Mesenteric fat pad (tissue), 1 donor: ENCODE results near the gene ADH1B. TPM values are rescaled to one million over a fixed set of nuclear protein-coding genes. Genes with fewer than 3 reads are reported as not detected.
"Not testable (repeated sequence)": the region's sequence is repeated elsewhere in the genome, so short reads cannot be mapped to it uniquely, and the experiment has no call there.

Source experiments
- DNase-seq: peaks from one replicate; pipeline ENCODE4 v3.0.0-alpha.2; 2020; ENCODE audit warnings: low spot score
- long read RNA-seq: library from polyadenylated mRNA; unstranded; transcript quantifications from one replicate; pipeline ENCODE4 v2.0.0, GENCODE V29; 2020
- total RNA-seq: library from RNA; stranded (reverse); fragmentation: NEBNext Ultra II Directional; extraction: Animal tissue kit (Norgen Biotek cat#: 25700); gene quantifications from one replicate; pipeline ENCODE4 v1.2.1, GENCODE V29; 2021
- donor health status: DM: yes; HTN: yes; CAD: no.

ADH1B gene
- total RNA-seq: 2,315 TPM
- long read RNA-seq, full-length matches to known transcripts: 3,395 of 3,838 reads
- long read RNA-seq, partial matches to known transcripts: 365 of 3,838 reads
- long read RNA-seq, other reads (novel, unspliced or antisense): 78 of 3,838 reads

DNA sequence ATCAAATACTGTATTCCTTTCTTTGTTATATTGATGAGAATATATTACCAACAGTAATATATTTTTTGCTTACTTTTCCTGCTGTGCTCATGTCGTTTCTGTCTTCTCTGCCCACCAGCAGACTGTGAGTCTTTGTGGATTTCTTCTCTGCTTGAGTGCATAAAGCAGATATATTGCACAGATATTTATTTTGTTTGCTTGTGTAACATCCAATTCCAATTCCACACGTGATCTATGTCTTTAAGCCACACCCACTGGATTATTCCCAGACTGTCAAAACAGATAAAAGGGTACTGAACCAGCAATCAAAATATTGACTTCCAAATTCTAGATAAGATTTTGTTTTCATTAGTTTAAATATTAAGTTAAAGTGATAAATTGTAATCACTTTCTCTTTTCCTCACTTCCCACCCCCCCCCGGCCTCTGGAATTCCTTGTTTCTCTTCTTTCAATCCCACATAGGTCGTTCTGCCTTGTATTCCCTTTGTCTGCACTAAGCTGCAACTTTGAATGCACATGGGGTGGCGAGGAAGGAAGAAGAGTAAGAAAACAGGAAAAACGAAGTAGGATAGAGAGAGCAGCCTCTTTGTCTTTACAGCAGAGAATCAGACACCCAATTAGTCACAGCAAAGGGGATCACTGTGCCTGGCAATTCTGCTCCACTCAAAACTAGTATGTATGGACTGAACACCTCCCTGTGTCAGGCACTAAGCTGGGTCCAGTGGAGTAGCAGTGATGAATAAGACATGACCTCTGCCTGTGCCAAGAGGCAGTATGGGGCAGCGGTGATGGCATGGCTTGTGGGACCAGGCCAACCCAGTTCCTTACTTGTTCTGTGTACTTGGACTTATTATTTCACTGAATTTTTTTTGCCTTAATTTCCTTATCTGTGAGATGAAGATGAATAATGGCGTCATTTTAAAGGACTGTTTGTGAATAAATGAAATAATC lies at the start of gene ADH1B:
TSS of gene ADH1B (minus strand) at position 161 of the 951 bp plus-strand sequence. CDS start at position 91, 70 bp downstream.
- no peak for DNase-seq

DNA sequence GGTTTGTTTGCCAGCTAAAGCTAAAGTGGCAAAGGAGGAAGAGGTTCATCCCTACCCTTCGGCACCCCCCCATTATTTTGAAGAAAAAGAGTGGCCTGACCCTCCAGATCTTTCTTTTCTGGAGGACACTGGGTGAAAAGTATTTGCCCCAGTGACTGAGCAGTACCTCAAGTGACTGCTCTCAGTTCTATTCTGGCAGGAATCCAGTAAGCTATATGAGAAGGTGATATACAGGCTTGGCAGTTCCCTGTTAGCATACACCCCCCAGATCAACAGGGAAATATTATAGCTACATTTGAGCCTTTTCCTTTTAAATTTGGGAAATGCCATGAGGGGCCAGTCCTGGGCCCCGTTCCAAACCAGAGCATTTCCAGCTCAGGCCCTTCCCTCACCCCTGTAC lies 46.6 kb upstream of the ADH1B start:
- DNase-seq: not testable (repeated sequence)

DNA sequence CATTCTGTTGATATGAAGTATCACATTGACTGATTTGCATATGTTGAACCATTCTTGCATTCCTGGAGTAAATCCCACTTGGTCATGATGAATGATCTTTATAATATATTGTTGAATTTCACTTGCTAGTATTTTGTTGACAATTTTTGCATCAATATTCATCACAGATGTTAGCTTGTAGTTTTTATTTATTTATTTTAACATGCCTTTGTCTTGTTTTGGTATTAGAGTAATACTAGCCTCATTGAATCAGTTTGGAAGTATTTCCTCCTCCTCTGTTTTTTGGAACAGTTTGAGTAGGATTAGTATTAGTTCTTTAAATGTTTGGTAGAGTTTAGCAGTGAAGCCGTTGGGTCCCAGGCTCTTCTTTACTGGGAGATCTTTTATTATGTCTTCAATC lies 45.3 kb upstream of the ADH1B start:
- no peak for DNase-seq

DNA sequence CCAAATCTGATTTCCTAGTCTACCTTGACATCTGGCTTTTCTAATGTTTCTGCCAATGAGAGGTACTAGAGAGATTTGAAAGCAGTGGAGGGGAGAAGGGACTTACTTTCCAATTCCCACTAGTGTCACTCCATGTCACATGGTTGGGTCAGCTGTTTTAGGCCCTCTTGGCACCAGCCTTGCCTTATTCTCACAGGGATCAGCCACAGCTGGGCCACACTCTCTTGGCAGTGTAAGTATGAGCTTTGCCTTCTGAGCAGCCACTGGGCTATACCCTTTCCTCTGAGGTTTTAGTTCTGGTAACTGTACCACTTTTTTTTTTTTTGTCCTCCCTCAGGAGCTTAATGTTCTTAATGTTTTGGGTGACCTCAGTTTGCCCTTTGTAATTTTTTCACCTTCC lies 41.6 kb upstream of the ADH1B start:
- DNase-seq: no peak

- DNase-seq: no peak
These were observed 40.7 kb upstream of the ADH1B start for GRCh38 chr4:99361899-99362275.

GRCh38 chr4:99361268-99361898 lies 40.2 kb upstream of the ADH1B start:
- DNase-seq: no peak

GRCh38 chr4:99359480-99360204 lies 38.4 kb upstream of the ADH1B start:
- no peak for DNase-seq

DNA sequence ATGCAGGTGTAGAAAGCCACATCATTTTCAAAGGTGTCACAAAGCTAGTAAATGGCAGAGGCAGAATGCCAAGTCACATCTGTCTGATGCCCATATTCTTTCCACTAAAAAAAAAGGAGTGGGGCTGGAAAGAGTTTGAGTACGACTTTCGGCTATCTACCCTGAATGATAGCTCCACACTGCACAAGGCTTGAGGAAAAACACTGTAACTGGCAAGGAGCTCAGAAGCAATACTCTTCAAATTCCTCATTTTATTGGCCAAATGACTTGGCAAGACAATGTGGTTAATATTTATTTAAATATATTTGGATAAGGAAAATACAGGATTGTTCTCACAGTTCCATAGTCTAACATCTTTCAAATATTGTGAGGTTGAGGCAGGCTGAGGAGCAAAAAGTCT lies 36.7 kb upstream of the ADH1B start:
- DNase-seq: no peak

- DNase-seq: no peak
These were observed 35.8 kb upstream of the ADH1B start for GRCh38 chr4:99356992-99357391.

DNA sequence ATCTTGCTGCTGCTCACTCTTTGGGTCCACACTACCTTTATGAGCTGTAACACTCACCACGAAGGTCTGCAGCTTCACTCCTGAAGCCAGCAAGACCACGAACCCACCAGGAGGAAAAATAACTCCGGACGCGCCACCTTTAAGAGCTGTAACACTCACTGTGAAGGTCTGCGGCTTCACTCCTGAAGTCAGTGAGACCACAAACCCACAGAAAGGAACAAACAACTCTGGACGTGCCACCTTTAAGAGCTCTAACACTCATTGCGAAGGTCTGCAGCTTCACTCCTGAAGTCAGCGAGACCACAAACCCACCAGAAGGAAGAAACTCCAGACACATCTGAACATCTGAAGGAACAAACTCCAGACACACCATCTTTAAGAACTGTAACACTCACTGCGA lies 34.9 kb upstream of the ADH1B start:
- not testable (repeated sequence) for DNase-seq

DNA sequence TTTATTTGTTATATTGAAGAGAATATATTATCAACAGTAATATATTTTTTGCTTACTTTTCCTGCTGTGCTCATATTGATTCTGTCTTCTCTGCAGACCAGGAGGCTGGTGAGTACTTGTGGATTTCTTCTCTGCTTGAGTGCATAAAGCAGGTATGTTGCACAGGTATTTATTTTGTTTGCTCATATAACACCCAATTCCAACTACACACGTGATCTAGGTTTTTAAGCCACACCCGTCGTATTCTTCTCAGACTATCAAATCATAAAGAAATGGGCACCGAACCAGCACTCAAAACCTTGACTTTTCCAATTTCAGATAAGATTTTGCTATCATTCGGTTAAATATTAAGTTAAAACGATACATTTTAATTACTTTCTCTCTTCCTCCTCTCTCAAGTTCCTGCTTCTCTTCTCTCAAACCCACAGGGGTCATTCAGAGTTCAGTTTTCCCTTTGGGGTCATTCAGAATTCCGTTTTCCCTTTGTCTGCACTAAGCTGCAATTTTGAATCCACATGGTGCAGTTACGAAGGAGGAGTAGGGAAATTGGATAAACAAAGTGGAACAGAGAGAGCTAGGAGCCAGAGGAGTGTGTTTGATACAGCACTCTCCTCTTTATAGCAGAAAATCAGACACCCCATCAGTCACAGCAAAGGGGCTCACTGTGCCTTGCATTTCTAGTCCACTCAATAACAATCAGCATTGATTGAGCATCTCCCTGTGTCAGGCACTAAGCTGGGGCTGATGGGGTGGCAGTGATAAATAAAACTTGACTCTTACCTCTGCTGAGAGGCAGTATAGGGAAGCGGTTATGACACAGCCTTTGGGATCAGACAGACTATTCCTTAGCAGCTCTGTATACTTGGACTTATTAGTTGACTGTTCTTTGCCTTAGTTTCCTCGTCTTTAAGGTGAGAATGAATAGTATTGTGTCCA lies 31.7 kb upstream of the ADH1B start, which contains the start of gene ADH1C:
TSS of gene ADH1C (minus strand) at position 145 of the 936 bp plus-strand sequence. CDS start at position 74, 71 bp downstream.
- no peak for DNase-seq

GRCh38 chr4:99351487-99351886 lies 30.3 kb upstream of the ADH1B start:
- DNase-seq: no peak

GRCh38 chr4:99349338-99349737 lies 28.1 kb upstream of the ADH1B start:
- no peak for DNase-seq

DNA sequence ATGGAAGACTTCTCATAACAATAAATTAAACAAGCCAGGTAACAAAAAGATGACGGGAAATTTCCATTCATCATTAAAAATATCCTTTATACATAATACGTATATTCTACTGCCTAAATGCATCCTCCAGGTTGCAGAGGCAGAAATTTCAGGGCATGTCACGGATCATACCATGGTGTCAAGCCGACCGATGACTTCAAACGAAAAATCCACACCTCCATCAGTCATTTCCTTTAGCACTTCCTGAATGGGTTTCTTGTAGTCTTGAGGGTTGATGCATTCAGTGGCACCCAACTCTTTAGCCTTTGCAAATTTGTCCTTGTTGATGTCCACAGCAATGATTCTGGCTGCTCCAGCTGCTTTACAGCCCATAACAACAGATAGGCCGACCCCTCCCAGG lies 21.4 kb upstream of the ADH1B start:
- not testable (repeated sequence) for DNase-seq

GRCh38 chr4:99341426-99341825 lies 20.2 kb upstream of the ADH1B start:
- no peak for DNase-seq

- DNase-seq: no peak
These were observed 18.0 kb upstream of the ADH1B start for GRCh38 chr4:99339172-99339571.

- DNase-seq: no peak
These were observed 15.4 kb upstream of the ADH1B start for GRCh38 chr4:99336553-99336952.

DNA sequence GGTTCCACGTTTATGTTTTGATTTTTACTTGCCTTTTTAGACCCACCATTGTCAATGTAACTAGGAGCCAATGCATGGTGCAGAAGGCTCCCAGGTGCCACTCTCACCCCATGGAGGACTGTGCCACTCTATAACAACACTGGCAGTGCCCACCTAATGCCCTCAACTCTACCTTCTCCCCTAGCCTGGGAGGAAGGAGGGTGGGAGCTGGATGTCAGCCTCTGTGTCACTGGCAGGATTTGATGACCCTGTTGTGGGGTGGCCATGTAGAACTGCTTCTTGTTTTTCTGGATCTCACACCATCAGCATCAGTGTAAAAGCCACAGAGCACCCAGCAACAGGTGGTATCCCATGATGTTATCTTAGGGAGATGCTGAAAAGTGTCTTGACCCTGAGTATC lies 13.7 kb upstream of the ADH1B start:
- no peak for DNase-seq

DNA sequence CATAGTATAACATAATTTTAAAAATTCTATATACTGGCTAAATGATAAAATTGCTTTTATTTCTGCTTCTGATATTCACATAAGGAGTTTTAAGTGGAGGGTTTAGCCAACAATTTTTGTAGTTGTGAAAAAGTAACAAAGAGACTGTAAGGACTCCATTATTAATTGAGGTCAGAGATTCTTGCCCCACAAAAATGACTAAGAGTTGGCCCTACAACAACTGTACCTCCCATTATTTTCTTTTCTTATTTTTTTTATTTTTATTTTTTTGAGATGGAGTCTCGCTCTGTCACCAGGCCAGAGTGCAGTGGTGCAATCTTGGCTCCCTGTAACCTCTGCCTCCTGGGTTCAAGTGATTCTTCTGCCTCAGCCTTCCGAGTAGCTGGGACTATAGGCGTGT lies 9.4 kb upstream of the ADH1B start:
- DNase-seq: no peak

DNA sequence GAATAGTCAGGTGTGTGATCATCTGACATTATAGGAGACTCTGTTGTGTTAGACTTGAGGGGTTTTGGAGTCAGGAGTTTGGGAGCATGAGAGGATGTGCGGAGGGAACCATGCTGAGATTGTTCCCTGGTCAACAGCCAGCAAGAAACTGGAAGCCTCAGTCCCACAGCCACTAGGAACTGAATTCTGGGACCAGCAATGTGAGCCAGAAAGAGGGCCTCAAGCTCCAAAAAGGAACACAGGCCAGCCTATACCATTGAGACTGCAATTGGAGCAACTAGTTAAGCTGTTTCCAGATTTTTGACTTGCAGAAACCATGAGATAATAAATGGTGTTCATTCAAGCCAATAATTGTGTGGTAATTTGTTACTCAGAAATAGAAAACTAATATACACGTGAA lies 8.7 kb upstream of the ADH1B start:
- DNase-seq: no peak
